ENCODE results near the gene AIFM1.

The AIFM1 gene

GRCh38 chrX:130090364-130090763 lies 75.3 kb downstream of the AIFM1 start:
- no peak for DNase-seq

GRCh38 chrX:130086447-130087206 lies 79.0 kb downstream of the AIFM1 start:
- DNase-seq = no peak

GRCh38 chrX:130085551-130086446 lies 79.8 kb downstream of the AIFM1 start:
- no peak for DNase-seq

- DNase-seq = no peak
Measured at GRCh38 chrX:130084631-130085237, 80.9 kb downstream of the AIFM1 start.

GRCh38 chrX:130083656-130084382 lies 81.8 kb downstream of the AIFM1 start:
- DNase-seq = no peak

GRCh38 chrX:130083107-130083490 lies 82.5 kb downstream of the AIFM1 start:
- no peak for DNase-seq

- no peak for DNase-seq
Measured at GRCh38 chrX:130082244-130083106, 83.2 kb downstream of the AIFM1 start.

- no peak for DNase-seq
Measured at GRCh38 chrX:130081421-130082045, 84.1 kb downstream of the AIFM1 start.

GRCh38 chrX:130080791-130081367 lies 84.8 kb downstream of the AIFM1 start:
- DNase-seq = no peak

- peak; percentile 39 for DNase-seq
Measured at GRCh38 chrX:130079824-130080406, 85.7 kb downstream of the AIFM1 start.
